GM19324 (cell line): Measurements from ENCODE around the gene PMVK.
"Not testable (repeated sequence)": the region's sequence is repeated elsewhere in the genome, so short reads cannot be mapped to it uniquely, and the experiment has no call there.

Experiments used
- ATAC-seq: cut with Tn5 transposase; IDR thresholded peaks from one replicate; pipeline ENCODE4 v1.9.1; 2021; ENCODE audit warnings: mild to moderate bottlenecking, moderate library complexity; ENCODE audit not compliant: unreplicated experiment, low FRiP score

Gene PMVK

GRCh38 chr1:154925335-154926170, 11.0 kb downstream of the PMVK start:
- no peak for ATAC-seq

- no peak for ATAC-seq
Measured at GRCh38 chr1:154923695-154924094, 12.8 kb downstream of the PMVK start.

- no peak for ATAC-seq
Measured at GRCh38 chr1:154913273-154913672, 23.2 kb downstream of the PMVK start.

- ATAC-seq: no peak
Measured at GRCh38 chr1:154912755-154913154, 23.8 kb downstream of the PMVK start.

- no peak for ATAC-seq
Measured at GRCh38 chr1:154911691-154912550, 24.6 kb downstream of the PMVK start.

GRCh38 chr1:154910851-154911250, 25.7 kb downstream of the PMVK start:
- ATAC-seq: no peak

GRCh38 chr1:154908937-154909336, 27.6 kb downstream of the PMVK start:
- ATAC-seq: no peak

- not testable (repeated sequence) for ATAC-seq
Measured at GRCh38 chr1:154908129-154908528, 28.4 kb downstream of the PMVK start.

GRCh38 chr1:154906621-154907081, 29.9 kb downstream of the PMVK start:
- ATAC-seq: no peak

- no peak for ATAC-seq
Measured at GRCh38 chr1:154902938-154903566, 33.5 kb downstream of the PMVK start.

- ATAC-seq: no peak
Measured at GRCh38 chr1:154901591-154901990, 34.9 kb downstream of the PMVK start.

GRCh38 chr1:154899041-154899440, 37.5 kb downstream of the PMVK start:
- ATAC-seq: no peak

- ATAC-seq: no peak
Measured at GRCh38 chr1:154896771-154897286, 39.7 kb downstream of the PMVK start.

- no peak for ATAC-seq
Measured at GRCh38 chr1:154895798-154896197, 40.7 kb downstream of the PMVK start.

GRCh38 chr1:154891452-154891851, 45.1 kb downstream of the PMVK start:
- ATAC-seq: no peak

- ATAC-seq: no peak
Measured at GRCh38 chr1:154888757-154889156, 47.8 kb downstream of the PMVK start.

GRCh38 chr1:154886281-154887015, 50.1 kb downstream of the PMVK start:
- no peak for ATAC-seq

- ATAC-seq: no peak
Measured at GRCh38 chr1:154884869-154885701, 51.4 kb downstream of the PMVK start.
